Measurements from ENCODE around the gene EFEMP2.

EFEMP2 gene

DNA sequence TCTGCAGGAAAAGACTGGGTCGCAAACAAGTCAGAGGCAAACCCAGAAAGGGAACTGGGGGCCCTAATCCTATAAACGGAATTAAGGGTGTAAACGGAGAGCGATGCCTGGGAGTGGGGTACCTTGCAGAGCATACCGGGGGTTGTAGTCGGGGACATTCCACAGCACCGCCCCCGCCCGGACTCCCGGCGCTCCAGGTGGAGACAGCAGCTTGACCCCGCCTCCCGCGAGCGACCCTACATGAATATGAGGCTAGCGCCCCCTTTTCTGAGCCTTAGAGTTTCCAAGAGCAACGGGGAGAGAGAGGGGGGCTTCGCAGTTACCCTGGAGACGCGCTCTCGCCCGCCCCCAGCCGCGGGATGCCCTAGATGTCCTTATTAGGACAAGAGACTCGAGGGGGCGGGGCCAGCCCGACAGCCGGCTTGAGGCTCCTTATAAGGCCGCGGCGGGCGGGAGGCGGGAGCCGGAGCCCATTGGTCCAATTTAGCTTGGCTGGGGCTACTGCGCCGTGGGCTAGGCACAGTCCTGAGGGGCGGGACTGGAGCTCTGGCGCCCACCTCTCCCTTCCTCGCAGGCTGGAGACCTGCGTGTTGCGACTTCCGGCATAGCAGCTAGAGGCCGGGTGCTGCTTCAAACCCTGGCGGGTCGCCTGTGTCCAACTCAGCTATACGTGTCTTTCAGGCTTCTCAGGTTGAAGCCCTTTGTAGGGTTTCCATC lies 13.3 kb downstream of the EFEMP2 start:
- Histone ChIP-seq H3K36me3 (ENCODE audit: insufficient read depth, insufficient read length, low read length) (peaks cover 64% of the 10 kb centered on the region), H3K9ac (ENCODE audit: insufficient read length, low read depth) (peak overlapping the region; percentile 95), H3K4me3 (ENCODE audit: insufficient read length, low read depth) (peak overlapping the region; percentile 98), H3K4me1 (ENCODE audit: insufficient read depth, insufficient read length) (peaks cover 19% of the 10 kb centered on the region), H3K27me3 (ENCODE audit: insufficient read depth, insufficient read length) (no peaks in the 10 kb centered on the region), H3K9me3 (ENCODE audit: insufficient read depth, low read length) (no peaks in the 10 kb centered on the region)
- DNase-seq (ENCODE audit: low read depth, low spot score) = peak; percentile 100
- TF ChIP-seq SUZ12 (IDR thresholded peaks at IDR 0.05; ENCODE audit: extremely low read depth, insufficient read depth, insufficient read length) (no peak), YY1 (IDR thresholded peaks at IDR 0.05; ENCODE audit: insufficient read depth, insufficient read length) (no peak), ZNF274 (IDR thresholded peaks at IDR 0.05; ENCODE audit: low read depth, low read length) (no peak)

DNA sequence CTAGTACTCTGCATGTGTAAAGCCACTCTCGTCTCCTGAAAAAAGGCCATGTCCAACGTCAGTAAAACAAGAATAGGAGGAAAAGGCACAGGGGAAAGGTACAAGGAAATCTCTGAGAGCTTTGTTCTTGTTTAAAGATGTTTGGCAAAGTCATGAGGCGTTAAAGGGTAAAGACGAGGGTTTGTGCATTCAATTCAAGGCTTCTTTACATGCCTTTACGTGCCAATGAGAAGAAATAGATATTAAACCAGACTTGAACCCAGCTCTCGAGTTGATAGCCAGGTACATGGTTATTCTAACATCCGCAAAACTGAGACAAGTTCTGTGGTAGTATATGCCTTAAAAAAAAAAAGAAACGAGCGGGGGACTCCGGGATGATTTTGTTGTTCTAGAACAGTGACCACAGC lies 13.9 kb downstream of the EFEMP2 start:
- no peaks in the 10 kb centered on the region for H3K9me3 ChIP-seq (ENCODE audit: insufficient read depth, low read length)
- peak overlapping the region; percentile 72 for H3K9ac ChIP-seq (ENCODE audit: insufficient read length, low read depth)
- peak overlapping the region; percentile 96 for H3K4me3 ChIP-seq (ENCODE audit: insufficient read length, low read depth)
- no peaks in the 10 kb centered on the region for H3K27me3 ChIP-seq (ENCODE audit: insufficient read depth, insufficient read length)
- peaks cover 19% of the 10 kb centered on the region for H3K4me1 ChIP-seq (ENCODE audit: insufficient read depth, insufficient read length)
- TF ChIP-seq ZNF274 (IDR thresholded peaks at IDR 0.05; ENCODE audit: low read depth, low read length) = no peak
- no peak for TF ChIP-seq YY1 (IDR thresholded peaks at IDR 0.05; ENCODE audit: insufficient read depth, insufficient read length)
- H3K36me3 ChIP-seq (ENCODE audit: insufficient read depth, insufficient read length, low read length) = peaks cover 64% of the 10 kb centered on the region
- DNase-seq (ENCODE audit: low read depth, low spot score) = no peak

DNA sequence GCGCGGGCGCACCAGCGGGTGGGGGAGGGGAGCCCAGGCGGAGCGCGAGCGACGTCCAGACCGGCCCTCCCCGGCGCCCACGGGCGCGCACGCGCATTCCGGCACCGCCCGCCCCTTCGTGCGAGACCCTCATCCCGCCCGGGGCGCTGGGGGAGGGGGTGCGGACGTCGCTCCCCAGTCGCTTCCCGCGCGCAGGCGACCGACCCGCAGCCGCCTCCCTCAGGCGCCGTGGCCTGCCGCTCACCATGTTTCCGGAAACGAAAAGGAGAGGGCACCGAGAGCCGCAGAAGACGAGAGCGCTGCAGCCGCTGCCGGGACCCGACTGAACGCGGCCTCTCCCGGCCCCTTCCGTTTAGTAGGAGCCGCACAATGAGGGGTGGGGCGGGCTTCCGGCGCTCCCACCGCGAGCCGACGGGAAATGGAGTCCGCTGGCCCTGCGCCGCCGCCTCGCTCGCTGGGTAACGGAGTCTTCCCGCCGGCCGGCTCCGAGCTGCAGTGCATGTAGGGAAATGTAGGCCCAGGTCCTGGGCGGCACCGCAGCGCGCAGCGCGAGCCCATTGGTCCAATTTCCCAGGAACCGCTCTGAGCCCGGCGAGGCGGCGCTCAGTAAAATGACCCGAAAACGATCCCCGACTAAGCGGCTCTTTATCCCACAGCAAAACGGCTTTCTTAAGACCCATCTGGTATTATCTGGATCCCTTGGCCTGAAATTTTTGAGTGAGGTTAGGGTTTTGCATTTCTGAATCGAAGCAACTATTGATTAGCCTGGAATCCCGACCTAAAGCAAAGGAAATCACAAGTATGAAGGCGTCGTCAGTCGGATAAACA lies 14.5 kb downstream of the EFEMP2 start, which contains the start of gene CFL1:
Gene CFL1 (minus strand): TSS at position 328 of the 828 bp plus-strand sequence. CDS start 81 bp downstream, at position 247.
- H3K9ac ChIP-seq (ENCODE audit: insufficient read length, low read depth) = peak within 1 kb of the TSS; percentile 98
- H3K9me3 ChIP-seq (ENCODE audit: insufficient read depth, low read length) = no peaks in the 10 kb centered on the region
- peaks cover 64% of the 10 kb centered on the region for H3K36me3 ChIP-seq (ENCODE audit: insufficient read depth, insufficient read length, low read length)
- H3K27me3 ChIP-seq (ENCODE audit: insufficient read depth, insufficient read length) = no peaks in the 10 kb centered on the region
- peaks cover 15% of the 10 kb centered on the region for H3K4me1 ChIP-seq (ENCODE audit: insufficient read depth, insufficient read length)
- TF ChIP-seq YY1 (IDR thresholded peaks at IDR 0.05; ENCODE audit: insufficient read depth, insufficient read length) = no peak
- TF ChIP-seq SUZ12 (IDR thresholded peaks at IDR 0.05; ENCODE audit: extremely low read depth, insufficient read depth, insufficient read length) = no peak
- no peak for TF ChIP-seq ZNF274 (IDR thresholded peaks at IDR 0.05; ENCODE audit: low read depth, low read length)
- H3K4me3 ChIP-seq (ENCODE audit: insufficient read length, low read depth) = peak within 1 kb of the TSS; percentile 96
- DNase-seq (ENCODE audit: low read depth, low spot score) = peak; percentile 98

DNA sequence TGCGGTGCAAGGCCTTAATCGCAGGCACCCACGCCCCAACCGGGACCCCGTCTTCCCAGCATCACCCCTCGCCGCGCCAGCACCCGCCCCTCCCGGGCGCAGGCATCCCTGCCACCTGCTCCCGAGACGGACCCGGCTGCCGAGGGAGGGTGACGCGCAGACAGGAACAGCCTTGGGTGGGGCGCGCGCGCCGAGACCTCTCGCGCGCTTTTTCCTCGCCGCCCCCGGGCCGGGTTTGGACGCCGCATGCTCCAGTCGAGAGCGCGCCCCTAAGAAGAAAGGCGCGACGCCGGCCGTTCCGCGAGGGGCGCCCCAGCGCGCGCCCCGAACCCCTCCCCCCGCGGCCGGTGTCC lies 15.1 kb downstream of the EFEMP2 start:
- TF ChIP-seq YY1 (IDR thresholded peaks at IDR 0.05; ENCODE audit: insufficient read depth, insufficient read length) (no peak), SUZ12 (IDR thresholded peaks at IDR 0.05; ENCODE audit: extremely low read depth, insufficient read depth, insufficient read length) (no peak), ZNF274 (IDR thresholded peaks at IDR 0.05; ENCODE audit: low read depth, low read length) (no peak)
- Histone ChIP-seq H3K9ac (ENCODE audit: insufficient read length, low read depth) (peak overlapping the region; percentile 98), H3K9me3 (ENCODE audit: insufficient read depth, low read length) (no peaks in the 10 kb centered on the region; the same call in 1 of the 2 replicates), H3K27me3 (ENCODE audit: insufficient read depth, insufficient read length) (no peaks in the 10 kb centered on the region), H3K36me3 (ENCODE audit: insufficient read depth, insufficient read length, low read length) (peaks cover 64% of the 10 kb centered on the region), H3K4me1 (ENCODE audit: insufficient read depth, insufficient read length) (peaks cover 12% of the 10 kb centered on the region), H3K4me3 (ENCODE audit: insufficient read length, low read depth) (peak overlapping the region; percentile 96)
- no peak for DNase-seq (ENCODE audit: low read depth, low spot score)

- Histone ChIP-seq H3K27me3 (ENCODE audit: insufficient read depth, insufficient read length) (no peaks in the 10 kb centered on the region), H3K4me3 (ENCODE audit: insufficient read length, low read depth) (peak overlapping the region; percentile 96), H3K36me3 (ENCODE audit: insufficient read depth, insufficient read length, low read length) (peaks cover 64% of the 10 kb centered on the region), H3K9me3 (ENCODE audit: insufficient read depth, low read length) (peaks cover 5% of the 10 kb centered on the region; the same call in 1 of the 2 replicates), H3K4me1 (ENCODE audit: insufficient read depth, insufficient read length) (peaks cover 7% of the 10 kb centered on the region), H3K9ac (ENCODE audit: insufficient read length, low read depth) (peak overlapping the region; percentile 98)
- no peak for DNase-seq (ENCODE audit: low read depth, low spot score)
- no peak for TF ChIP-seq ZNF274 (IDR thresholded peaks at IDR 0.05; ENCODE audit: low read depth, low read length)
- no peak for TF ChIP-seq YY1 (IDR thresholded peaks at IDR 0.05; ENCODE audit: insufficient read depth, insufficient read length)
Measured at GRCh38 chr11:65856689-65857499, 15.7 kb downstream of the EFEMP2 start.

- Histone ChIP-seq H3K36me3 (ENCODE audit: insufficient read depth, insufficient read length, low read length) (peaks cover 66% of the 10 kb centered on the region), H3K27me3 (ENCODE audit: insufficient read depth, insufficient read length) (no peaks in the 10 kb centered on the region), H3K9ac (ENCODE audit: insufficient read length, low read depth) (peak overlapping the region; percentile 98), H3K4me3 (ENCODE audit: insufficient read length, low read depth) (peak overlapping the region; percentile 96), H3K9me3 (ENCODE audit: insufficient read depth, low read length) (peaks cover 15% of the 10 kb centered on the region; the same call in 1 of the 2 replicates), H3K4me1 (ENCODE audit: insufficient read depth, insufficient read length) (peaks cover 4% of the 10 kb centered on the region)
- TF ChIP-seq YY1 (IDR thresholded peaks at IDR 0.05; ENCODE audit: insufficient read depth, insufficient read length) (no peak), ZNF274 (IDR thresholded peaks at IDR 0.05; ENCODE audit: low read depth, low read length) (no peak), SUZ12 (IDR thresholded peaks at IDR 0.05; ENCODE audit: extremely low read depth, insufficient read depth, insufficient read length) (no peak)
- no peak for DNase-seq (ENCODE audit: low read depth, low spot score)
Measured at GRCh38 chr11:65855927-65856363, 16.7 kb downstream of the EFEMP2 start.
